Measurements from ENCODE around the gene TMEM178A.

Gene TMEM178A

GRCh38 chr2:39730685-39731302 is 65.1 kb downstream of the TMEM178A start:
- DNase-seq (peak in 1 of 2 donors; percentile 10), ATAC-seq (peak; percentile 63)
- H3K9me3 Mint-ChIP-seq: peaks cover 0 to 11% of the 10 kb centered on the region in 2 donors
- no peak overlapping the region for H3K4me3 Mint-ChIP-seq
- no peak overlapping the region for H3K27ac Mint-ChIP-seq
- peaks cover 12% of the 10 kb centered on the region for H3K4me1 Mint-ChIP-seq
- no peaks in the 10 kb centered on the region for H3K27me3 Mint-ChIP-seq

GRCh38 chr2:39731546-39731945 is 65.8 kb downstream of the TMEM178A start:
- Mint-ChIP-seq H3K9me3 (peaks cover 0 to 11% of the 10 kb centered on the region in 2 donors), H3K4me1 (peaks cover 5% of the 10 kb centered on the region), H3K27ac (no peak overlapping the region), H3K27me3 (no peaks in the 10 kb centered on the region), H3K4me3 (no peak overlapping the region)
- ATAC-seq: no peak
- no peak for DNase-seq

GRCh38 chr2:39732482-39732881 is 66.8 kb downstream of the TMEM178A start:
- Mint-ChIP-seq H3K4me1 (peaks cover 9% of the 10 kb centered on the region), H3K27me3 (no peaks in the 10 kb centered on the region), H3K4me3 (no peak overlapping the region), H3K9me3 (peaks cover 0 to 11% of the 10 kb centered on the region in 2 donors), H3K27ac (no peak overlapping the region)
- DNase-seq: no peak
- ATAC-seq: peak; percentile 39

- peaks cover 0 to 11% of the 10 kb centered on the region in 2 donors for H3K9me3 Mint-ChIP-seq
- H3K27ac Mint-ChIP-seq: no peak overlapping the region
- no peak overlapping the region for H3K4me3 Mint-ChIP-seq
- ATAC-seq (no peak), DNase-seq (no peak)
- peaks cover 8% of the 10 kb centered on the region for H3K4me1 Mint-ChIP-seq
- no peaks in the 10 kb centered on the region for H3K27me3 Mint-ChIP-seq
These were observed 67.5 kb downstream of the TMEM178A start for GRCh38 chr2:39733070-39733674.

- ATAC-seq (no peak), DNase-seq (no peak)
- no peak overlapping the region for H3K4me3 Mint-ChIP-seq
- H3K4me1 Mint-ChIP-seq: peaks cover 6% of the 10 kb centered on the region
- peak overlapping the region in 1 of 2 donors; percentile 78 for H3K27ac Mint-ChIP-seq
- peaks cover 0 to 11% of the 10 kb centered on the region in 2 donors for H3K9me3 Mint-ChIP-seq
- H3K27me3 Mint-ChIP-seq: no peaks in the 10 kb centered on the region
These were observed 68.7 kb downstream of the TMEM178A start for GRCh38 chr2:39734445-39734844.

- no peak for DNase-seq
- Mint-ChIP-seq H3K4me3 (no peak overlapping the region), H3K27ac (no peak overlapping the region), H3K4me1 (peaks cover 6% of the 10 kb centered on the region), H3K27me3 (no peaks in the 10 kb centered on the region), H3K9me3 (peaks cover 0 to 11% of the 10 kb centered on the region in 2 donors)
- no peak for ATAC-seq
These were observed 69.9 kb downstream of the TMEM178A start for GRCh38 chr2:39735648-39736047.

GRCh38 chr2:39736640-39737039 is 70.9 kb downstream of the TMEM178A start:
- DNase-seq (no peak), ATAC-seq (no peak)
- Mint-ChIP-seq H3K27me3 (no peaks in the 10 kb centered on the region), H3K4me1 (peaks cover 6% of the 10 kb centered on the region), H3K4me3 (no peak overlapping the region), H3K27ac (no peak overlapping the region), H3K9me3 (peaks cover 0 to 11% of the 10 kb centered on the region in 2 donors)

- Mint-ChIP-seq H3K27ac (peak overlapping the region; percentile 48 to 72), H3K27me3 (no peaks in the 10 kb centered on the region), H3K4me3 (no peak overlapping the region), H3K4me1 (peaks cover 6% of the 10 kb centered on the region), H3K9me3 (peaks cover 0 to 11% of the 10 kb centered on the region in 2 donors)
- ATAC-seq: no peak
- no peak for DNase-seq
These were observed 71.9 kb downstream of the TMEM178A start for GRCh38 chr2:39737661-39738060.

- no peaks in the 10 kb centered on the region for H3K27me3 Mint-ChIP-seq
- H3K9me3 Mint-ChIP-seq: peaks cover 0 to 9% of the 10 kb centered on the region in 2 donors
- H3K27ac Mint-ChIP-seq: no peak overlapping the region
- H3K4me1 Mint-ChIP-seq: peaks cover 6% of the 10 kb centered on the region
- ATAC-seq (no peak), DNase-seq (no peak)
- no peak overlapping the region for H3K4me3 Mint-ChIP-seq
These were observed 73.2 kb downstream of the TMEM178A start for GRCh38 chr2:39738936-39739335.

- H3K27ac Mint-ChIP-seq: peak overlapping the region in 1 of 2 donors; percentile 17
- H3K4me1 Mint-ChIP-seq: peaks cover 6% of the 10 kb centered on the region
- no peak for ATAC-seq
- no peak overlapping the region for H3K4me3 Mint-ChIP-seq
- DNase-seq: no peak
- peaks cover 0 to 5% of the 10 kb centered on the region in 2 donors for H3K9me3 Mint-ChIP-seq
- H3K27me3 Mint-ChIP-seq: no peaks in the 10 kb centered on the region
These were observed 73.7 kb downstream of the TMEM178A start for GRCh38 chr2:39739386-39739785.

- no peak for ATAC-seq
- H3K9me3 Mint-ChIP-seq: no peaks in the 10 kb centered on the region
- H3K4me1 Mint-ChIP-seq: peaks cover 6% of the 10 kb centered on the region
- DNase-seq: no peak
- H3K27ac Mint-ChIP-seq: no peak overlapping the region
- no peaks in the 10 kb centered on the region for H3K27me3 Mint-ChIP-seq
- H3K4me3 Mint-ChIP-seq: no peak overlapping the region
These were observed 76.2 kb downstream of the TMEM178A start for GRCh38 chr2:39741871-39742270.

GRCh38 chr2:39743269-39743776 is 77.6 kb downstream of the TMEM178A start:
- no peaks in the 10 kb centered on the region for H3K4me1 Mint-ChIP-seq
- no peaks in the 10 kb centered on the region for H3K9me3 Mint-ChIP-seq
- H3K27me3 Mint-ChIP-seq: no peaks in the 10 kb centered on the region
- ATAC-seq: no peak
- DNase-seq: no peak
- H3K27ac Mint-ChIP-seq: peak overlapping the region; percentile 19 to 75
- no peak overlapping the region for H3K4me3 Mint-ChIP-seq

- no peaks in the 10 kb centered on the region for H3K27me3 Mint-ChIP-seq
- H3K9me3 Mint-ChIP-seq: no peaks in the 10 kb centered on the region
- H3K4me1 Mint-ChIP-seq: no peaks in the 10 kb centered on the region
- H3K27ac Mint-ChIP-seq: no peak overlapping the region
- ATAC-seq: no peak
- no peak overlapping the region for H3K4me3 Mint-ChIP-seq
- no peak for DNase-seq
These were observed 89.7 kb downstream of the TMEM178A start for GRCh38 chr2:39755466-39755865.

- H3K4me3 Mint-ChIP-seq: no peak overlapping the region
- H3K4me1 Mint-ChIP-seq: no peaks in the 10 kb centered on the region
- DNase-seq: no peak
- H3K9me3 Mint-ChIP-seq: no peaks in the 10 kb centered on the region
- ATAC-seq: no peak
- no peak overlapping the region for H3K27ac Mint-ChIP-seq
- no peaks in the 10 kb centered on the region for H3K27me3 Mint-ChIP-seq
These were observed 91.4 kb downstream of the TMEM178A start for GRCh38 chr2:39757156-39757555.

GRCh38 chr2:39762448-39762847 is 96.7 kb downstream of the TMEM178A start:
- peaks cover 8% of the 10 kb centered on the region for H3K4me1 Mint-ChIP-seq
- DNase-seq (no peak), ATAC-seq (no peak)
- no peaks in the 10 kb centered on the region for H3K9me3 Mint-ChIP-seq
- no peak overlapping the region for H3K27ac Mint-ChIP-seq
- H3K4me3 Mint-ChIP-seq: no peak overlapping the region
- H3K27me3 Mint-ChIP-seq: no peaks in the 10 kb centered on the region
